HL-60 (cell line): Measurements from ENCODE around the gene NT5DC2.

Experiments used
- DNase-seq, 2 experiments: peaks; one replicate each; pipeline ENCODE4 v3.0.0-alpha.2; 2010 to 2020; ENCODE audit warnings: low read depth in 1 of 2, low spot score in 1 of 2
- H3K27ac ChIP-seq: fragments of 250-450 bp; sonication (Bioruptor Pico); replicated peaks from 2 replicates; pipeline ENCODE4 v1.5.1; 2020; ENCODE audit warnings: mild to moderate bottlenecking, moderate library complexity
- H3K27me3 ChIP-seq: fragments of 250-450 bp; sonication (Bioruptor Pico); 2 replicates; pipeline ENCODE4 v1.5.1; 2021; ENCODE audit warnings: mild to moderate bottlenecking, moderate library complexity; ENCODE audit not compliant: insufficient read depth, poor library complexity, severe bottlenecking
- H3K4me3 ChIP-seq: replicated peaks from 2 replicates; pipeline ENCODE4 v1.5.1; 2011; ENCODE audit warnings: mild to moderate bottlenecking, control low read depth, low read length; ENCODE audit not compliant: insufficient read depth
- GABPA ChIP-seq: IDR thresholded peaks from 2 replicates; pipeline ENCODE4 v1.6.1; 2012; ENCODE audit warnings: low read depth
- POLR2AphosphoS5 ChIP-seq: IDR thresholded peaks from 2 replicates; pipeline ENCODE4 v1.6.1; 2012; ENCODE audit warnings: low read depth
- SPI1 ChIP-seq: IDR thresholded peaks from 2 replicates; pipeline ENCODE4 v1.6.1; 2012; ENCODE audit warnings: low read depth, mild to moderate bottlenecking, borderline replicate concordance
- TF ChIP-seq, protein P1 (sequence below): IDR thresholded peaks from one replicate; pipeline ENCODE4 v1.5.1; 2011; ENCODE audit warnings: low read length, control low read depth, inconsistent platforms; ENCODE audit not compliant: insufficient read depth
- TF ChIP-seq, protein P2 (sequence below): IDR thresholded peaks from 2 replicates; pipeline ENCODE4 v1.6.1; 2012; ENCODE audit warnings: low read depth; ENCODE audit not compliant: insufficient replicate concordance

NT5DC2 gene

DNA sequence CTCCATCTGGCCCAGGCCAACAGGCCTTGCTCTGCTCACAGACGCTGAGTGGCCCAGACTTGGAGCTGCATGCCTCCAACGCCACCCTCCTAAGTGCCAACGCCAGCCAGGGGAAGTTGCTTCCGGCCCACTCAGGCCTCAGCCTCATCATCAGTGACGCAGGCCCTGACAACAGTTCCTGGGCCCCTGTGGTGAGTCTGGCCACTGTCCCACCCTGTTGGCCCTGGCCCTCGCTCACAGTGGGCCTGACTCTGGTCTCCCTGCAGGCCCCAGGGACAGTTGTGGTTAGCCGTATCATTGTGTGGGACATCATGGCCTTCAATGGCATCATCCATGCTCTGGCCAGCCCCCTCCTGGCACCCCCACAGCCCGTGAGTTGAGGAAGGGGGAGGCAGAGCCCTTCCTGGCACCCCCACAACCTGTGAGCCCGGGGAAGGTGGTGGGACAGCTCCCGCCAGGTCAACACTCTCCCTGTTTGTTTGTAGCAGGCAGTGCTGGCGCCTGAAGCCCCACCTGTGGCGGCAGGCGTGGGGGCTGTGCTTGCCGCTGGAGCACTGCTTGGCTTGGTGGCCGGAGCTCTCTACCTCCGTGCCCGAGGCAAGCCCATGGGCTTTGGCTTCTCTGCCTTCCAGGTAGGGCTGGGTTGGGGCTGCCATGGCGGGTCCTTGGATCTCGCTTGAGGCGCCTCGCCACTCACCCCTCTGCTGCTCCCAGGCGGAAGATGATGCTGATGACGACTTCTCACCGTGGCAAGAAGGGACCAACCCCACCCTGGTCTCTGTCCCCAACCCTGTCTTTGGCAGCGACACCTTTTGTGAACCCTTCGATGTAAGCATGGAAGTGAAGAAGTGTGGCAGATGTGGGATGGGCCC, 10.0 kb downstream of the NT5DC2 start:
- Histone ChIP-seq H3K4me3 (no peak overlapping the region), H3K27ac (no peak overlapping the region), H3K27me3 (no peaks in the 10 kb centered on the region)
- no peak for TF ChIP-seq SPI1
- TF ChIP-seq, protein P1, sequence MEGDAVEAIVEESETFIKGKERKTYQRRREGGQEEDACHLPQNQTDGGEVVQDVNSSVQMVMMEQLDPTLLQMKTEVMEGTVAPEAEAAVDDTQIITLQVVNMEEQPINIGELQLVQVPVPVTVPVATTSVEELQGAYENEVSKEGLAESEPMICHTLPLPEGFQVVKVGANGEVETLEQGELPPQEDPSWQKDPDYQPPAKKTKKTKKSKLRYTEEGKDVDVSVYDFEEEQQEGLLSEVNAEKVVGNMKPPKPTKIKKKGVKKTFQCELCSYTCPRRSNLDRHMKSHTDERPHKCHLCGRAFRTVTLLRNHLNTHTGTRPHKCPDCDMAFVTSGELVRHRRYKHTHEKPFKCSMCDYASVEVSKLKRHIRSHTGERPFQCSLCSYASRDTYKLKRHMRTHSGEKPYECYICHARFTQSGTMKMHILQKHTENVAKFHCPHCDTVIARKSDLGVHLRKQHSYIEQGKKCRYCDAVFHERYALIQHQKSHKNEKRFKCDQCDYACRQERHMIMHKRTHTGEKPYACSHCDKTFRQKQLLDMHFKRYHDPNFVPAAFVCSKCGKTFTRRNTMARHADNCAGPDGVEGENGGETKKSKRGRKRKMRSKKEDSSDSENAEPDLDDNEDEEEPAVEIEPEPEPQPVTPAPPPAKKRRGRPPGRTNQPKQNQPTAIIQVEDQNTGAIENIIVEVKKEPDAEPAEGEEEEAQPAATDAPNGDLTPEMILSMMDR: no peak
- no peak for DNase-seq

DNA sequence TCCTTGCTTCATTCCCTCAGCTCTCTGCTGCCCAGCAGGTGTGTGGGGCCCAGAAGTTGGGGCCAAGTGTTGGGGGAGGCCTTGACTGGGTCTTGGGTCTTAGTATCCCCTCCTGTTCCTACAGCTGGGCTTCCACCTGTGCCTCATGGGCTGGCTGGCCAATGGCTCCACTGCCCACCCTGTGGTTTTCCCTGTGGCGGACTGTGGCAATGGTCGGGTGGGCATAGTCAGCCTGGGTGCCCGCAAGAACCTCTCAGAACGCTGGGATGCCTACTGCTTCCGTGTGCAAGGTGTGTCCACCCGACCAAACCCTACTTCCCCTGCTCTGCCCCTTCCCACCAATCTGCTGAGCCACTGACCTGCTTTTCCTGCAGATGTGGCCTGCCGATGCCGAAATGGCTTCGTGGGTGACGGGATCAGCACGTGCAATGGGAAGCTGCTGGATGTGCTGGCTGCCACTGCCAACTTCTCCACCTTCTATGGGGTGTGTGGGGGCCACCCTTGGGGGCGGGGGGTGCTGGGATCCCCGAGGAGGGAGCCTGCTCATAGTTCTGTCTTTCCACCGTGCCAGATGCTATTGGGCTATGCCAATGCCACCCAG, 10.9 kb downstream of the NT5DC2 start:
- H3K27me3 ChIP-seq: no peaks in the 10 kb centered on the region
- TF ChIP-seq, protein P2, sequence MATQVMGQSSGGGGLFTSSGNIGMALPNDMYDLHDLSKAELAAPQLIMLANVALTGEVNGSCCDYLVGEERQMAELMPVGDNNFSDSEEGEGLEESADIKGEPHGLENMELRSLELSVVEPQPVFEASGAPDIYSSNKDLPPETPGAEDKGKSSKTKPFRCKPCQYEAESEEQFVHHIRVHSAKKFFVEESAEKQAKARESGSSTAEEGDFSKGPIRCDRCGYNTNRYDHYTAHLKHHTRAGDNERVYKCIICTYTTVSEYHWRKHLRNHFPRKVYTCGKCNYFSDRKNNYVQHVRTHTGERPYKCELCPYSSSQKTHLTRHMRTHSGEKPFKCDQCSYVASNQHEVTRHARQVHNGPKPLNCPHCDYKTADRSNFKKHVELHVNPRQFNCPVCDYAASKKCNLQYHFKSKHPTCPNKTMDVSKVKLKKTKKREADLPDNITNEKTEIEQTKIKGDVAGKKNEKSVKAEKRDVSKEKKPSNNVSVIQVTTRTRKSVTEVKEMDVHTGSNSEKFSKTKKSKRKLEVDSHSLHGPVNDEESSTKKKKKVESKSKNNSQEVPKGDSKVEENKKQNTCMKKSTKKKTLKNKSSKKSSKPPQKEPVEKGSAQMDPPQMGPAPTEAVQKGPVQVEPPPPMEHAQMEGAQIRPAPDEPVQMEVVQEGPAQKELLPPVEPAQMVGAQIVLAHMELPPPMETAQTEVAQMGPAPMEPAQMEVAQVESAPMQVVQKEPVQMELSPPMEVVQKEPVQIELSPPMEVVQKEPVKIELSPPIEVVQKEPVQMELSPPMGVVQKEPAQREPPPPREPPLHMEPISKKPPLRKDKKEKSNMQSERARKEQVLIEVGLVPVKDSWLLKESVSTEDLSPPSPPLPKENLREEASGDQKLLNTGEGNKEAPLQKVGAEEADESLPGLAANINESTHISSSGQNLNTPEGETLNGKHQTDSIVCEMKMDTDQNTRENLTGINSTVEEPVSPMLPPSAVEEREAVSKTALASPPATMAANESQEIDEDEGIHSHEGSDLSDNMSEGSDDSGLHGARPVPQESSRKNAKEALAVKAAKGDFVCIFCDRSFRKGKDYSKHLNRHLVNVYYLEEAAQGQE: no peak
- TF ChIP-seq, protein P1: no peak
- no peak for TF ChIP-seq GABPA
- no peak for TF ChIP-seq SPI1
- DNase-seq: no peak
- H3K4me3 ChIP-seq: no peak overlapping the region
- no peak overlapping the region for H3K27ac ChIP-seq

DNA sequence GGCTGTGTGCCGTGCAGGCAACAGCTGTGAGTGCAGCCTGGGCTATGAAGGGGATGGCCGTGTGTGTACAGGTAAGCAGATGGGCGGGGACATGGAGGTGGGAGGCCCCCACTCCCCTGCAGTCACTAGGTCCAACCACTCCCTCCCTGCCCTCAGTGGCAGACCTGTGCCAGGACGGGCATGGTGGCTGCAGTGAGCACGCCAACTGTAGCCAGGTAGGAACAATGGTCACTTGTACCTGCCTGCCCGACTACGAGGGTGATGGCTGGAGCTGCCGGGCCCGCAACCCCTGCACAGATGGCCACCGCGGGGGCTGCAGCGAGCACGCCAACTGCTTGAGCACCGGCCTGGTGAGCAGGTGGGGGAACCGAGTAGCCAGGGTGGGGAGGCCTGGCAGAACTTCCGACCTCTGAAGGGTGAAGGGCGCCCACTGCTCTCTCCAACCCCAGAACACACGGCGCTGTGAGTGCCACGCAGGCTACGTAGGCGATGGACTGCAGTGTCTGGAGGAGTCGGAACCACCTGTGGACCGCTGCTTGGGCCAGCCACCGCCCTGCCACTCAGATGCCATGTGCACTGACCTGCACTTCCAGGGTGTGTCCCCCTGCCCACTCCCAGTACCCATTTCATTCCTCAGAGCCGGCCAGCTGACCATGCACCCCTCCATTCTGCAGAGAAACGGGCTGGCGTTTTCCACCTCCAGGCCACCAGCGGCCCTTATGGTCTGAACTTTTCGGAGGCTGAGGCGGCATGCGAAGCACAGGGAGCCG, 11.6 kb downstream of the NT5DC2 start:
- TF ChIP-seq GABPA (no peak), SPI1 (no peak), POLR2AphosphoS5 (no peak)
- TF ChIP-seq, protein P2: no peak
- TF ChIP-seq, protein P1: no peak
- Histone ChIP-seq H3K27ac (no peak overlapping the region), H3K4me3 (no peak overlapping the region), H3K27me3 (no peaks in the 10 kb centered on the region)
- no peak for DNase-seq
